Nephron progenitor cell (in vitro differentiated cells): ENCODE results near the gene GRM2.

Experiments
- DNase-seq: peaks from one replicate; pipeline ENCODE4 v3.0.0; 2021
- H3K27ac Mint-ChIP-seq: 2 replicates; pipeline ENCODE4 v1.8.0; 2021; ENCODE audit warnings: mild to moderate bottlenecking, moderate library complexity, mixed read lengths
- H3K27me3 Mint-ChIP-seq: 2 replicates; pipeline ENCODE4 v1.8.0; 2021; ENCODE audit warnings: mild to moderate bottlenecking, low read depth, mixed read lengths; ENCODE audit not compliant: poor library complexity
- H3K36me3 Mint-ChIP-seq: 2 replicates; pipeline ENCODE4 v1.8.0; 2021; ENCODE audit warnings: low read depth, mixed read lengths
- H3K4me1 Mint-ChIP-seq: 2 replicates; pipeline ENCODE4 v1.8.0; 2021; ENCODE audit warnings: mixed read lengths
- H3K4me3 Mint-ChIP-seq: 2 replicates; pipeline ENCODE4 v1.8.0; 2021; ENCODE audit warnings: mild to moderate bottlenecking, moderate library complexity, mixed read lengths
- H3K9me3 Mint-ChIP-seq: 2 replicates; pipeline ENCODE4 v1.8.0; 2021; ENCODE audit warnings: mild to moderate bottlenecking, moderate library complexity, mixed read lengths
- CTCF ChIP-seq: fragments of 200-600 bp; sonication (generic); IDR thresholded peaks from 2 replicates; pipeline ENCODE4 v1.5.0; 2021; ENCODE audit warnings: antibody characterized with exemption

The GRM2 gene

GRCh38 chr3:51682526-51682925, 24.3 kb upstream of the GRM2 start:
- H3K27ac Mint-ChIP-seq, result peak overlapping the region; percentile 92
- H3K9me3 Mint-ChIP-seq, result no peaks in the 10 kb centered on the region
- no peaks in the 10 kb centered on the region for H3K27me3 Mint-ChIP-seq
- H3K4me3 Mint-ChIP-seq, result no peak overlapping the region
- TF ChIP-seq CTCF, result no peak
- H3K4me1 Mint-ChIP-seq, result peaks cover 27% of the 10 kb centered on the region
- H3K36me3 Mint-ChIP-seq, result no peaks in the 10 kb centered on the region
- DNase-seq, result no peak

- no peak for DNase-seq
- H3K27ac Mint-ChIP-seq, result no peak overlapping the region
- H3K4me1 Mint-ChIP-seq, result peaks cover 27% of the 10 kb centered on the region
- H3K27me3 Mint-ChIP-seq, result no peaks in the 10 kb centered on the region
- no peak for TF ChIP-seq CTCF
- H3K9me3 Mint-ChIP-seq, result no peaks in the 10 kb centered on the region
- peaks cover 3% of the 10 kb centered on the region for H3K36me3 Mint-ChIP-seq
- H3K4me3 Mint-ChIP-seq, result no peak overlapping the region
Observed at GRCh38 chr3:51683566-51683965, 23.3 kb upstream of the GRM2 start.

- Mint-ChIP-seq H3K4me1 (peaks cover 27% of the 10 kb centered on the region), H3K36me3 (peaks cover 4% of the 10 kb centered on the region), H3K27ac (no peak overlapping the region), H3K27me3 (peaks cover 2% of the 10 kb centered on the region), H3K9me3 (no peaks in the 10 kb centered on the region), H3K4me3 (no peak overlapping the region)
- TF ChIP-seq CTCF, result no peak
- no peak for DNase-seq
Observed at GRCh38 chr3:51684971-51685751, 21.7 kb upstream of the GRM2 start.

GRCh38 chr3:51686056-51686455, 20.8 kb upstream of the GRM2 start:
- H3K4me3 Mint-ChIP-seq, result no peak overlapping the region

GRCh38 chr3:51686512-51687215, 20.2 kb upstream of the GRM2 start:
- H3K36me3 Mint-ChIP-seq, result peaks cover 4% of the 10 kb centered on the region
- H3K27ac Mint-ChIP-seq, result peak overlapping the region; percentile 93
- H3K4me3 Mint-ChIP-seq, result no peak overlapping the region
- DNase-seq, result no peak
- H3K4me1 Mint-ChIP-seq, result peaks cover 22% of the 10 kb centered on the region
- H3K27me3 Mint-ChIP-seq, result peaks cover 2% of the 10 kb centered on the region
- TF ChIP-seq CTCF, result no peak
- no peaks in the 10 kb centered on the region for H3K9me3 Mint-ChIP-seq

More at GRCh38 chr3:51686056-51686455, 20.8 kb upstream of the GRM2 start:
- peaks cover 2% of the 10 kb centered on the region for H3K27me3 Mint-ChIP-seq
- DNase-seq, result no peak
- no peak for TF ChIP-seq CTCF
- H3K27ac Mint-ChIP-seq, result peak overlapping the region; percentile 93
- H3K9me3 Mint-ChIP-seq, result no peaks in the 10 kb centered on the region
- H3K36me3 Mint-ChIP-seq, result peaks cover 4% of the 10 kb centered on the region
- peaks cover 27% of the 10 kb centered on the region for H3K4me1 Mint-ChIP-seq
